ENCODE data around the gene CCDC74A.
"Not testable (repeated sequence)": the region's sequence is repeated elsewhere in the genome, so short reads cannot be mapped to it uniquely, and the experiment has no call there.

The CCDC74A gene

GRCh38 chr2:131527131-131528001 is at the start of gene CCDC74A:
CCDC74A (plus strand) TSS chr2:131527888; CDS start chr2:131527971, 83 bp downstream.
- not testable (repeated sequence) for H3K9me3 Mint-ChIP-seq, H3K36me3 Mint-ChIP-seq, H3K27me3 Mint-ChIP-seq
- Mint-ChIP-seq H3K27ac (peak within 1 kb of the TSS; percentile 55), H3K4me3 (peak within 1 kb of the TSS; percentile 87), H3K4me1 (peaks cover 14% of the 10 kb centered on the region)

DNA sequence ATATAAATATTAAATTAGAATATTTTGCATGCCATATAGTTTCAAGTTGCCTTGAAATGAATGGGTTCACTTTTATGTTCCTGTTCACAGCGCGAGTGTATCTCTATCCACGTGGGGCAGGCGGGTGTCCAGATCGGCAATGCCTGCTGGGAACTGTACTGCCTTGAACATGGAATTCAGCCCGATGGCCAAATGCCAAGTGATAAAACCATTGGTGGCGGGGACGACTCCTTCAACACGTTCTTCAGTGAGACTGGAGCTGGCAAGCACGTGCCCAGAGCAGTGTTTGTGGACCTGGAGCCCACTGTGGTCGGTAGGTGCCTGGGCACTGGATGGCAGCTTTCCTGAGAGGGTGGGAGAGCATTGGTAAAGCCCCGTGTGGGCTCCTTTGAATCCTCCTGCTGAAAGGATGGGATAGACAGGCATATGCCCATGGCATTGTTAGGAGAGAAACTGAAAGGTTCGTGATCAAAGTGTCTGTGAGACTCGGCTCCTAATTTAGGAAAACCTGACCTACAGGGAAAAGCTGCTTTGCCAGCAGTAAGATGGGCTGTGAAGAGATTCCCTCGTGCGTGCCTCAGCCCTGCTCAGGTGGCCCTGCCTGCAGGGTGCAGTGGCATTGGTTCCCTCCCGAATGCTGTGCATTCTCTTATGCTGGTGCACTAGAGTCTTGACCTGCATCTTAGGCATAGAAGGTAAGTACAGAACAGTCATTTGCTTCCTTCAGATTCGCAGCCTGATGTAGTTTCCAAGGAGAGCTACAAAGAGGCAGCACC is 49.4 kb upstream of the CCDC74A start:
- not testable (repeated sequence) for H3K9me3 Mint-ChIP-seq, H3K36me3 Mint-ChIP-seq, H3K27ac Mint-ChIP-seq, H3K4me1 Mint-ChIP-seq, H3K27me3 Mint-ChIP-seq, H3K4me3 Mint-ChIP-seq

DNA sequence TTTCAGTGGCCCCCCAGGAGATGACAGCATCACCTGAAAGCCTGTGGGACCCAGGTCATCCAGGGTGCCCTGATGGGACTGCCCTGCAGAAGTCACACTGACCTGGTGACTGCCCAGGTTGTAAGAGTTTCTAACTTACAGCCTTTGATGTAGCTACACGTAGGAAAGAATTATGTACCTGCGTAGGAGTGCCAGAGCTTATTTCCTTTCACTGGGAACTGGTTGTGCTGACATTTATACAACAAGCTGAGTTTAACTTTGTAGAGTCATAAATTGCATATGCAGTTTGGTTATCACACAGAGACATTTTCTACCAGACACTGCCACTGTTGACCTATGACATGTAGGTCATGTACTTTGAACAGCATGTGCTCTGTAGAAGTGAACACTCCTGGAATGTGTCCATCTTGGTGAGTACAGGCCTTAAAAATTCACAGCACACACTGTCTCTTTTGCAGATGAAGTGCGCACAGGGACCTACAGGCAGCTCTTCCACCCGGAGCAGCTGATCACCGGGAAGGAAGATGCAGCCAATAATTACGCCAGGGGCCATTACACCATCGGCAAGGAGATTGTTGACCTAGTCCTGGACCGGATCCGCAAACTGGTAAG is 48.7 kb upstream of the CCDC74A start:
- H3K4me1 Mint-ChIP-seq, H3K4me3 Mint-ChIP-seq, H3K36me3 Mint-ChIP-seq, H3K27ac Mint-ChIP-seq, H3K9me3 Mint-ChIP-seq, H3K27me3 Mint-ChIP-seq: not testable (repeated sequence)

DNA sequence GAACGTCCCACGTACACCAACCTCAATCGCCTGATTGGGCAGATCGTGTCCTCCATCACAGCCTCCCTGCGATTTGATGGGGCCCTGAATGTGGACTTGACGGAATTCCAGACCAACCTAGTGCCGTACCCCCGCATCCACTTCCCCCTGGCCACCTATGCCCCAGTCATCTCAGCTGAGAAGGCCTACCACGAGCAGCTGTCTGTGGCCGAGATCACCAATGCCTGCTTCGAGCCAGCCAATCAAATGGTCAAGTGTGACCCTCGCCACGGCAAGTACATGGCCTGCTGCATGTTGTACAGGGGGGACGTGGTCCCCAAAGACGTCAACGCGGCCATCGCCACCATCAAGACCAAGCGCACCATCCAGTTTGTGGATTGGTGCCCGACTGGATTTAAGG is 47.3 kb upstream of the CCDC74A start:
- H3K27me3 Mint-ChIP-seq, H3K9me3 Mint-ChIP-seq, H3K36me3 Mint-ChIP-seq, H3K27ac Mint-ChIP-seq, H3K4me3 Mint-ChIP-seq, H3K4me1 Mint-ChIP-seq: not testable (repeated sequence)

- H3K27ac Mint-ChIP-seq, H3K27me3 Mint-ChIP-seq, H3K4me3 Mint-ChIP-seq, H3K9me3 Mint-ChIP-seq, H3K36me3 Mint-ChIP-seq, H3K4me1 Mint-ChIP-seq: not testable (repeated sequence)
Observed at GRCh38 chr2:131482506-131483155, 45.1 kb upstream of the CCDC74A start.

GRCh38 chr2:131483981-131484820 is 43.5 kb upstream of the CCDC74A start:
- peaks cover 13% of the 10 kb centered on the region for H3K4me1 Mint-ChIP-seq
- not testable (repeated sequence) for H3K27ac Mint-ChIP-seq

DNA sequence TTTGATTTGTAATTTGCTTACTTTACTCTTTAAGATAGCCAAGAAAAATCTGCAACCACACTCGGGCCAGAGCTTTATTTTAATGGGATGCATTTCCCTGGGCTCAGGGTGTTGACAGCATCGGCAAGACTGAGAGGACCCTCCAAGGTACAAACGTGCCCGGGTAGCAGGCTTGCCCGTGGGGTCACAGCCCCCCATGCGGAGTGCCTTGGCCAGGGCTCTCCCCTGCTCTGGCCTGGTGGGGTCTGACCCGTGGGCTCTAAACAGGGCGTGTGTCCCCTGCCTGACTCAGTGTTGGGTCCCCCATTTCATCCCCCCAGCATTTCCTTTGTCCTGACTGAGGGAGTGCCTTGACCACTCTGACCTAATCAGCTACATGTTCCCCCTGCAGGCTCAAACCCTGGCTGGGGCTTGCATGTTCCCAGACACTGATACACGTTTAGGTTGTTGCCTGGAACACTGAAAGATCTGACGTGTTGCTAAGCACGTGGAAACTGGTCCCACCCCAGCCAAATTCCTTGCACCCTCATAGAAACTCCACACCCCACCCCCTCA is 42.7 kb upstream of the CCDC74A start:
- H3K36me3 Mint-ChIP-seq, H3K4me3 Mint-ChIP-seq, H3K27me3 Mint-ChIP-seq, H3K9me3 Mint-ChIP-seq, H3K27ac Mint-ChIP-seq: not testable (repeated sequence)
- peaks cover 17% of the 10 kb centered on the region for H3K4me1 Mint-ChIP-seq

More at GRCh38 chr2:131483981-131484820, 43.5 kb upstream of the CCDC74A start:
- H3K4me3 Mint-ChIP-seq, H3K27me3 Mint-ChIP-seq, H3K36me3 Mint-ChIP-seq, H3K9me3 Mint-ChIP-seq: not testable (repeated sequence)

DNA sequence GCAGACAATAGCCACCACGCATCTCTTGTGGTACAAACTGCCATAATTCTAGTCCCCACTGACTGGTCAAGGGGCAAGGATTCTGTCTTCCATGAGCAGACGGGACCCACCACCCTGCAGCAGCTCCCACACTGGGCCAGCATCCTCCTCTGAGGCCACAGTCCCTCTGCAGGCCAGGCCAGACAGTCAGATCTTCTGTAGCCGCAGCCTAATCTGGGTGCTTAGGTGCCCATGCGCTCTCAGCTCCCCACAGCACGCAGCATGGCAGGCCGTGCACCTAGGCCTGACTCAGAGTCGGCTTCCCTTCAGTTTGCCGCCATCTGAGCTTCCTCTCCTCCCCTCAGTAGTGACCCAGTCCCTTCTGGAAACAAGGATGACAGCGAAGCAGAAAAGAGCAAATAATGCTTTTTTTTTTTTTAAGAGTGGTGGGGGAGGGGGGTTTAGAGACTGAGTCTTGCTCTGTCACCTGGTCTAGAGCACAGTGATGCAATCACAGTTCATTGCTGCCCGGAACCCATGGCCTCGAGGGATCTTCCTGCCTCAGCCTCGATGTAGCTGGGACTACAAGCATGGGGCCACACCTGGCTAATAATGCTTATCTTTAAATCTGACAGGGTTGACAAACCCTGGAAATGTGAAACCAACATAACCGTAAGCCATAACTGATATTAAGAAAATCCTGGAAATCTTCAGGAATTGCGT is 41.3 kb upstream of the CCDC74A start:
- not testable (repeated sequence) for H3K4me3 Mint-ChIP-seq, H3K36me3 Mint-ChIP-seq, H3K9me3 Mint-ChIP-seq, H3K27me3 Mint-ChIP-seq, H3K27ac Mint-ChIP-seq
- H3K4me1 Mint-ChIP-seq: peaks cover 29% of the 10 kb centered on the region

GRCh38 chr2:131488306-131489205 is 39.1 kb upstream of the CCDC74A start:
- Mint-ChIP-seq H3K4me3 (no peak overlapping the region), H3K9me3 (no peaks in the 10 kb centered on the region), H3K27ac (peak overlapping the region; percentile 35), H3K27me3 (no peaks in the 10 kb centered on the region), H3K36me3 (no peaks in the 10 kb centered on the region), H3K4me1 (peaks cover 35% of the 10 kb centered on the region)

DNA sequence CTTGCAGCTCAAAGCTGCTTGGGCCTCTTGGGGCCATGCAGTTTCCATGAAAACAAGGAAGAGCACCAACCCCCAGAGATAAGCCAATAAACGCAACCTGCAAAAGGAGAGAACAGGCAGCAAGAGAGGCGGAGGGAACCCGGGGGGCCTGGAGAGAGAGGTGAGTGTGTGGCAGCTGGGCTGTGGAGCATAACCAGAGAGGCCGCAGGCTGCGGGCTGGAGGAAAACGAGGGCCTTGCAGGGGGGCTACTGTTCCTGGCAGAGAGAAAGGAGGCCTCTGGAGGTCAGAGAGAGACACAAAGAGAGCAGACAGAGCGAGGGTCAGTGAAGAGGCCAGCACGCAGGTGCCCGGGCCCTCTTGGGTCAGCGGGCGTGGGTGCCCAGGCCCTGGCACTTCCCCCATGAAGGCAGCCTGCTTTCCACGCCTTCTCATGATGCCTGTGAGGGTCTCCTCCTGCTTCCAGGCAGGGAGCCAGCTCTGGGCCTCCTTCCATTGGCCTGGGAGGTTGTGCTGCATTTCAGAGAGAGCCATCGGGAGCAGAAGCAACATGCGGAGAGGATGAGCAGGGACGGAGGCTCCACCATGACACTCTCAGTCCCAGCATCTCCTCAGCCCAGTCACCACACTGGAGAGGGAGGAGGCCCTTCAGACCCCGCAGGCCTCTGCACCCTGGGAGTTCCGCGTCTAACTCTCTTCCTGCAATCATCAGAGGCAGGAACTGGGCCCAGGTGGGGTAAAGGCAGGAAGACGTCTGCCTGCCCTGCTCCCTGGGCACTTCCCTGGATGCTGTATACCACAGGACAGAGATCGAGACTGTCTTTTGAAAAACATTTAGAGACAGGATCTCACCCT is 36.8 kb upstream of the CCDC74A start:
- H3K27ac Mint-ChIP-seq: peak overlapping the region; percentile 86
- H3K36me3 Mint-ChIP-seq, H3K9me3 Mint-ChIP-seq, H3K27me3 Mint-ChIP-seq: not testable (repeated sequence)
- H3K4me3 Mint-ChIP-seq: peak overlapping the region; percentile 90
- H3K4me1 Mint-ChIP-seq: peaks cover 43% of the 10 kb centered on the region

DNA sequence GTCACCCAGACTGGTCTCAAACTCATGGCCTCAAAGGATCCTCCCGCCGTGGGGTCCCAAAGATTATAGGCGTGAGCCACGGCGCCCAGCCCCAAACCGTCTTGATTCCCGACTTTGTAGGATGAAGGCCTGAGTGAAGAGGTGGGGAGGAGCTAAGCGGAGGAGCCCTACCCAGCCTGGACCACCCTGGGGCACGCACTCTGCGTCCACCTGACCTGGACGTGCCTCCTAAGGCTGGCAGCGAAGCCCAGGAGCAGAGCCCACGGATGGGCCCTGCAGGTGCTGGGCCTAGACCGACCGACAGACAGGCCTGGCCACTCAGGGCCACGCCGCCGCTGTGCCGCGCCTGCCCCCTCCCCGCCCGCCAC is 36.2 kb upstream of the CCDC74A start:
- Mint-ChIP-seq H3K27ac (peak overlapping the region; percentile 86), H3K4me1 (peaks cover 45% of the 10 kb centered on the region), H3K4me3 (peak overlapping the region; percentile 90)
- H3K9me3 Mint-ChIP-seq, H3K27me3 Mint-ChIP-seq, H3K36me3 Mint-ChIP-seq: not testable (repeated sequence)

GRCh38 chr2:131492015-131492417 is 35.7 kb upstream of the CCDC74A start, which contains the start of gene MZT2A:
MZT2A (minus strand) TSS chr2:131492397; CDS start chr2:131492376, 21 bp downstream.
- peak within 1 kb of the TSS; percentile 95 for H3K4me3 Mint-ChIP-seq
- H3K4me1 Mint-ChIP-seq: peaks cover 45% of the 10 kb centered on the region

More at GRCh38 chr2:131492015-131492417, 35.7 kb upstream of the CCDC74A start, which contains the start of gene MZT2A:
- H3K36me3 Mint-ChIP-seq, H3K27me3 Mint-ChIP-seq, H3K9me3 Mint-ChIP-seq: not testable (repeated sequence)
- peak within 1 kb of the TSS; percentile 95 for H3K27ac Mint-ChIP-seq
